Measurements from ENCODE around the gene VAMP4.

The VAMP4 gene

GRCh38 chr1:171741872-171742576 is at the start of gene VAMP4:
VAMP4 (minus strand) TSS chr1:171742065; CDS start chr1:171738414, 3,651 bp downstream.
- intact Hi-C loops (cut with DNase I), result loop anchor here (1.0 to 10.0 kb wide), 3 partner anchors 39 to 257 kb away; partner anchors contain the start of genes DNM3, METTL13 and PRRC2C
- peak; percentile 80 to 97 (median 86) for DNase-seq

GRCh38 chr1:171790318-171790717 is 48.5 kb upstream of the VAMP4 start:
- DNase-seq, result no peak
- intact Hi-C loops (cut with DNase I), result no loop called here

GRCh38 chr1:171788696-171789095 is 46.8 kb upstream of the VAMP4 start:
- intact Hi-C loops (cut with DNase I), result loop anchor here (10.0 kb wide), 1 partner anchor 144 kb away; no protein-coding TSS in a partner anchor
- no peak for DNase-seq

- intact Hi-C loops (cut with DNase I), result loop anchor here (10.0 kb wide), 1 partner anchor 143 kb away; no protein-coding TSS in a partner anchor
- DNase-seq, result no peak
These were observed 46.0 kb upstream of the VAMP4 start for GRCh38 chr1:171787686-171788480.

GRCh38 chr1:171786534-171786933 is 44.7 kb upstream of the VAMP4 start:
- intact Hi-C loops (cut with DNase I), result loop anchor here (10.0 kb wide), 1 partner anchor 142 kb away; no protein-coding TSS in a partner anchor
- no peak for DNase-seq

- intact Hi-C loops (cut with DNase I), result loop anchor here (10.0 kb wide), 1 partner anchor 141 kb away; no protein-coding TSS in a partner anchor
- no peak for DNase-seq
These were observed 43.9 kb upstream of the VAMP4 start for GRCh38 chr1:171785766-171786165.

- intact Hi-C loops (cut with DNase I), result loop anchor here (10.0 kb wide), 1 partner anchor 140 kb away; no protein-coding TSS in a partner anchor
- DNase-seq, result no peak
These were observed 42.9 kb upstream of the VAMP4 start for GRCh38 chr1:171784784-171785183.

- DNase-seq, result peak in 1 of 10 donors; percentile 73
- intact Hi-C loops (cut with DNase I), result loop anchor here (10.0 kb wide), 1 partner anchor 139 kb away; no protein-coding TSS in a partner anchor
These were observed 42.1 kb upstream of the VAMP4 start for GRCh38 chr1:171783816-171784530.

GRCh38 chr1:171781176-171781875 is 39.5 kb upstream of the VAMP4 start, which contains the start of gene METTL13:
METTL13 (plus strand) TSS chr1:171781660; CDS start chr1:171781968, 308 bp downstream.
- intact Hi-C loops (cut with DNase I), result loop anchor here (1.0 to 10.0 kb wide), 2 partner anchors 39 to 137 kb away; partner anchors contain the start of gene VAMP4
- peak; percentile 96 to 100 (median 99) for DNase-seq

GRCh38 chr1:171780583-171781175 is 38.8 kb upstream of the VAMP4 start:
- peak in 1 of 10 donors; percentile 69 for DNase-seq
- intact Hi-C loops (cut with DNase I), result loop anchor here (1.0 to 10.0 kb wide), 2 partner anchors 38 to 136 kb away; partner anchors contain the start of gene VAMP4

GRCh38 chr1:171772312-171772711 is 30.4 kb upstream of the VAMP4 start:
- no peak for DNase-seq
- intact Hi-C loops (cut with DNase I), result no loop called here

- intact Hi-C loops (cut with DNase I), result no loop called here
These were observed 27.9 kb upstream of the VAMP4 start for GRCh38 chr1:171769754-171770153.

GRCh38 chr1:171769171-171769570 is 27.3 kb upstream of the VAMP4 start:
- intact Hi-C loops (cut with DNase I), result no loop called here
- no peak for DNase-seq

More at GRCh38 chr1:171769754-171770153, 27.9 kb upstream of the VAMP4 start:
- DNase-seq, result no peak

GRCh38 chr1:171763764-171764163 is 21.9 kb upstream of the VAMP4 start:
- peak in 2 of 10 donors; percentile 61 to 73 for DNase-seq
- intact Hi-C loops (cut with DNase I), result no loop called here

- peak in 2 of 10 donors; percentile 21 to 78 for DNase-seq
- intact Hi-C loops (cut with DNase I), result no loop called here
These were observed 20.3 kb upstream of the VAMP4 start for GRCh38 chr1:171762143-171762563.

- intact Hi-C loops (cut with DNase I), result no loop called here
- no peak for DNase-seq
These were observed 16.1 kb upstream of the VAMP4 start for GRCh38 chr1:171758011-171758410.

- intact Hi-C loops (cut with DNase I), result no loop called here
- no peak for DNase-seq
These were observed 15.0 kb upstream of the VAMP4 start for GRCh38 chr1:171756856-171757255.

GRCh38 chr1:171754971-171755370 is 13.1 kb upstream of the VAMP4 start:
- no peak for DNase-seq
- intact Hi-C loops (cut with DNase I), result no loop called here

- no peak for DNase-seq
- intact Hi-C loops (cut with DNase I), result no loop called here
These were observed 12.5 kb upstream of the VAMP4 start for GRCh38 chr1:171754353-171754705.

Measured in posterior cingulate gyrus (tissue), 11 donors.